ENCODE results near the gene CDK18. TPM values are rescaled to one million over a fixed set of nuclear protein-coding genes. Genes with fewer than 3 reads are reported as not detected.

Gene CDK18
- total and polyA plus RNA-seq, 2 experiments from 2014 or later: not detected

- H4K20me1 ChIP-seq (ENCODE audit: insufficient read depth): no peaks in the 10 kb centered on the region
- no peaks in the 10 kb centered on the region for H3K36me3 ChIP-seq (ENCODE audit: low read depth)
- peaks cover 71% of the 10 kb centered on the region for H3K27me3 ChIP-seq (replicated peaks; ENCODE audit: insufficient read depth)
- no peaks in the 10 kb centered on the region for H3F3A ChIP-seq (ENCODE audit: insufficient read depth)
- TF ChIP-seq EZH2phosphoT487 (IDR thresholded peaks at IDR 0.05; ENCODE audit: insufficient read depth, low read depth): no peak
- TF ChIP-seq EZH2 (IDR thresholded peaks at IDR 0.05; ENCODE audit: insufficient read depth, poor library complexity, severe bottlenecking): no peak
- H3K4me1 ChIP-seq (ENCODE audit: insufficient read depth): no peaks in the 10 kb centered on the region
- no peaks in the 10 kb centered on the region for H3K9me2 ChIP-seq (ENCODE audit: insufficient read depth)
- no peak overlapping the region for H3K4me3 ChIP-seq
- H3K4me2 ChIP-seq (ENCODE audit: unreplicated experiment): no peak overlapping the region
- DNase-seq: no peak
- no peaks in the 10 kb centered on the region for H3K79me2 ChIP-seq (ENCODE audit: insufficient read depth)
- no peak overlapping the region for H3K27ac ChIP-seq
- no peaks in the 10 kb centered on the region for H3K9me3 ChIP-seq (ENCODE audit: low read depth)
- 38 to 41% methylated on average over 6 of the region's 6 CpGs for WGBS, 2 experiments (ENCODE audit: low coverage in 1 of 2, low lambda C conversion rate in 2 of 2, missing lambda C conversion rate in 2 of 2)
- in situ Hi-C loops (cut with MboI): no loop called here
- H2AFZ ChIP-seq: no peak overlapping the region
- no peak overlapping the region for H3K9ac ChIP-seq
Observed at GRCh38 chr1:205470131-205470530, 34.3 kb upstream of the CDK18 start.

- in situ Hi-C loops (cut with MboI): no loop called here
- WGBS, 2 experiments (ENCODE audit: low coverage in 1 of 2, low lambda C conversion rate in 2 of 2, missing lambda C conversion rate in 2 of 2): 7 to 15% methylated on average over 8 to 13 of the region's 13 CpGs
Observed at GRCh38 chr1:205472737-205473441, 31.6 kb upstream of the CDK18 start.

GRCh38 chr1:205473475-205473874 is 31.0 kb upstream of the CDK18 start:
- Histone ChIP-seq H3F3A (ENCODE audit: insufficient read depth) (no peaks in the 10 kb centered on the region), H3K79me2 (ENCODE audit: insufficient read depth) (no peaks in the 10 kb centered on the region), H3K4me3 (no peak overlapping the region), H3K27ac (no peak overlapping the region), H3K36me3 (ENCODE audit: low read depth) (no peaks in the 10 kb centered on the region), H3K9me2 (ENCODE audit: insufficient read depth) (no peaks in the 10 kb centered on the region), H2AFZ (no peak overlapping the region), H4K20me1 (ENCODE audit: insufficient read depth) (no peaks in the 10 kb centered on the region), H3K9me3 (ENCODE audit: low read depth) (no peaks in the 10 kb centered on the region), H3K9ac (no peak overlapping the region), H3K27me3 (replicated peaks; ENCODE audit: insufficient read depth) (peaks cover 59% of the 10 kb centered on the region), H3K4me1 (ENCODE audit: insufficient read depth) (no peaks in the 10 kb centered on the region), H3K4me2 (ENCODE audit: unreplicated experiment) (no peak overlapping the region)
- WGBS, 2 experiments (ENCODE audit: low coverage in 1 of 2, low lambda C conversion rate in 2 of 2, missing lambda C conversion rate in 2 of 2): 1 to 5% methylated on average over 4 of the region's 4 CpGs
- TF ChIP-seq EZH2phosphoT487 (IDR thresholded peaks at IDR 0.05; ENCODE audit: insufficient read depth, low read depth): no peak
- DNase-seq: no peak
- in situ Hi-C loops (cut with MboI): no loop called here

More at GRCh38 chr1:205472737-205473441, 31.6 kb upstream of the CDK18 start:
- H3K79me2 ChIP-seq (ENCODE audit: insufficient read depth): no peaks in the 10 kb centered on the region
- H3K4me3 ChIP-seq: no peak overlapping the region
- H3K9ac ChIP-seq: no peak overlapping the region
- DNase-seq: no peak
- H3F3A ChIP-seq (ENCODE audit: insufficient read depth): no peaks in the 10 kb centered on the region
- no peaks in the 10 kb centered on the region for H3K9me3 ChIP-seq (ENCODE audit: low read depth)
- H3K27ac ChIP-seq: no peak overlapping the region
- no peaks in the 10 kb centered on the region for H3K9me2 ChIP-seq (ENCODE audit: insufficient read depth)
- peaks cover 60% of the 10 kb centered on the region for H3K27me3 ChIP-seq (replicated peaks; ENCODE audit: insufficient read depth)
- H2AFZ ChIP-seq: no peak overlapping the region
- no peaks in the 10 kb centered on the region for H3K36me3 ChIP-seq (ENCODE audit: low read depth)
- no peaks in the 10 kb centered on the region for H3K4me1 ChIP-seq (ENCODE audit: insufficient read depth)
- H4K20me1 ChIP-seq (ENCODE audit: insufficient read depth): no peaks in the 10 kb centered on the region
- H3K4me2 ChIP-seq (ENCODE audit: unreplicated experiment): no peak overlapping the region
- TF ChIP-seq EZH2 (IDR thresholded peaks at IDR 0.05; ENCODE audit: insufficient read depth, poor library complexity, severe bottlenecking) (no peak), EZH2phosphoT487 (IDR thresholded peaks at IDR 0.05; ENCODE audit: insufficient read depth, low read depth) (no peak)

- Histone ChIP-seq H3K9me3 (ENCODE audit: low read depth) (no peaks in the 10 kb centered on the region), H3K4me3 (no peak overlapping the region), H3K4me1 (ENCODE audit: insufficient read depth) (no peaks in the 10 kb centered on the region), H3K79me2 (ENCODE audit: insufficient read depth) (no peaks in the 10 kb centered on the region), H3K36me3 (ENCODE audit: low read depth) (no peaks in the 10 kb centered on the region), H3F3A (ENCODE audit: insufficient read depth) (no peaks in the 10 kb centered on the region), H2AFZ (no peak overlapping the region), H4K20me1 (ENCODE audit: insufficient read depth) (no peaks in the 10 kb centered on the region), H3K27me3 (replicated peaks; ENCODE audit: insufficient read depth) (peaks cover 62% of the 10 kb centered on the region), H3K9me2 (ENCODE audit: insufficient read depth) (no peaks in the 10 kb centered on the region), H3K4me2 (ENCODE audit: unreplicated experiment) (no peak overlapping the region), H3K9ac (no peak overlapping the region), H3K27ac (no peak overlapping the region)
- TF ChIP-seq EZH2 (IDR thresholded peaks at IDR 0.05; ENCODE audit: insufficient read depth, poor library complexity, severe bottlenecking) (no peak), EZH2phosphoT487 (IDR thresholded peaks at IDR 0.05; ENCODE audit: insufficient read depth, low read depth) (no peak)
- DNase-seq: no peak
- WGBS, 2 experiments (ENCODE audit: low coverage in 1 of 2, low lambda C conversion rate in 2 of 2, missing lambda C conversion rate in 2 of 2): 55 to 56% methylated on average over 7 of the region's 7 CpGs
- in situ Hi-C loops (cut with MboI): no loop called here
Observed at GRCh38 chr1:205473966-205474365, 30.5 kb upstream of the CDK18 start.

Measured in GM23248 (cell line).